Neuronal stem cell (in vitro differentiated cells): Measurements from ENCODE around the gene SYNPO2.

Source experiments
- DNase-seq: peaks from one replicate; pipeline ENCODE4 v3.0.0-alpha.2; 2013; ENCODE audit warnings: low spot score
- H2AFZ ChIP-seq: one replicate; pipeline ENCODE4 v1.6.1; 2013; ENCODE audit warnings: mild to moderate bottlenecking, low read length, inconsistent platforms
- H2AK5ac ChIP-seq: 2 replicates; pipeline ENCODE4 v1.6.1; 2013; ENCODE audit warnings: low read depth, mild to moderate bottlenecking, inconsistent platforms, low read length, moderate library complexity, mixed read lengths
- H2BK120ac ChIP-seq: 2 replicates; pipeline ENCODE4 v1.6.1; 2013; ENCODE audit warnings: low read depth, mild to moderate bottlenecking, inconsistent platforms, low read length, moderate library complexity, mixed read lengths
- H2BK12ac ChIP-seq: one replicate; pipeline ENCODE4 v1.6.1; 2013; ENCODE audit warnings: low read length, inconsistent platforms
- H2BK15ac ChIP-seq: 2 replicates; pipeline ENCODE4 v1.6.1; 2013; ENCODE audit warnings: mild to moderate bottlenecking, low read length, inconsistent platforms, mixed read lengths
- H2BK5ac ChIP-seq: one replicate; pipeline ENCODE4 v1.6.1; 2013; ENCODE audit warnings: inconsistent platforms, mild to moderate bottlenecking, low read length, moderate library complexity
- H3K14ac ChIP-seq: one replicate; pipeline ENCODE4 v1.6.1; 2013; ENCODE audit warnings: low read length, inconsistent platforms
- H3K18ac ChIP-seq: 2 replicates; pipeline ENCODE4 v1.6.1; 2013; ENCODE audit warnings: low read length, inconsistent platforms
- H3K23ac ChIP-seq: 2 replicates; pipeline ENCODE4 v1.6.1; 2013; ENCODE audit warnings: low read depth, mild to moderate bottlenecking, mixed read lengths, low read length, inconsistent platforms; ENCODE audit not compliant: poor library complexity
- H3K27ac ChIP-seq: replicated peaks from 3 replicates; pipeline ENCODE4 v1.5.1; 2013; ENCODE audit warnings: low read length, inconsistent platforms
- H3K27me3 ChIP-seq, 3 experiments: 2 replicates each; pipeline ENCODE4 v1.6.1; 2013; ENCODE audit warnings: low read length in 3 of 3, mild to moderate bottlenecking in 2 of 3, inconsistent platforms in 1 of 3, low read depth in 1 of 3, mixed read lengths in 1 of 3, moderate library complexity in 1 of 3; ENCODE audit not compliant: control insufficient read depth in 3 of 3, insufficient read depth in 3 of 3
- H3K36me3 ChIP-seq, 2 donors: replicated peaks in 1 of 2; 2 replicates each; pipeline ENCODE4 v1.6.1; 2013; ENCODE audit warnings: low read length in 2 of 2; ENCODE audit not compliant: control insufficient read depth in 2 of 2, insufficient read depth in 2 of 2
- H3K4ac ChIP-seq: 2 replicates; pipeline ENCODE4 v1.6.1; 2013; ENCODE audit warnings: inconsistent platforms, mild to moderate bottlenecking, low read length, moderate library complexity
- H3K4me1 ChIP-seq, 2 donors: 1 replicate in 1 of 2; 2 replicates in 1 of 2; pipeline ENCODE4 v1.6.1; 2013; ENCODE audit warnings: low read length in 2 of 2, low read depth in 1 of 2; ENCODE audit not compliant: control insufficient read depth in 2 of 2, insufficient read depth in 1 of 2
- H3K4me2 ChIP-seq: one replicate; pipeline ENCODE4 v1.6.1; 2013; ENCODE audit warnings: mild to moderate bottlenecking, low read length, inconsistent platforms; ENCODE audit not compliant: insufficient read depth, poor library complexity, severe bottlenecking
- H3K4me3 ChIP-seq, 2 donors: 2 replicates each; pipeline ENCODE4 v1.5.1; 2013; ENCODE audit warnings: low read length in 2 of 2, mild to moderate bottlenecking in 2 of 2, inconsistent platforms in 1 of 2, moderate library complexity in 1 of 2
- H3K79me1 ChIP-seq: one replicate; pipeline ENCODE4 v1.6.1; 2013; ENCODE audit warnings: low read depth, mild to moderate bottlenecking, inconsistent platforms, low read length, moderate library complexity
- H3K9ac ChIP-seq: one replicate; pipeline ENCODE4 v1.6.1; 2013; ENCODE audit warnings: mild to moderate bottlenecking, low read depth, low read length, inconsistent platforms; ENCODE audit not compliant: poor library complexity
- H3K9me3 ChIP-seq, 2 donors: replicated peaks in 1 of 2; 2 replicates each; pipeline versions ENCODE3 to v1.6.1; 2013; ENCODE audit warnings: low read length in 2 of 2, mild to moderate bottlenecking in 2 of 2, inconsistent platforms in 1 of 2, low read depth in 1 of 2, mixed read lengths in 1 of 2, moderate library complexity in 1 of 2; ENCODE audit not compliant: control insufficient read depth in 2 of 2, insufficient read depth in 1 of 2
- H4K8ac ChIP-seq: one replicate; pipeline ENCODE4 v1.6.1; 2013; ENCODE audit warnings: low read depth, mild to moderate bottlenecking, inconsistent platforms, low read length, moderate library complexity
- H4K91ac ChIP-seq: one replicate; pipeline ENCODE4 v1.6.1; 2013; ENCODE audit warnings: low read length, low read depth, mild to moderate bottlenecking, inconsistent platforms; ENCODE audit not compliant: poor library complexity
- WGBS, 2 donors: extraction: QIAGEN DNeasy Blood & Tissue Kit; methylation state at CpG; one replicate each; pipeline ENCODE4 v1.1.7; 2013; ENCODE audit warnings: missing lambda C conversion rate in 2 of 2, mixed read lengths in 1 of 2; ENCODE audit not compliant: insufficient read length in 2 of 2, insufficient replicate concordance in 1 of 2; ENCODE audit errors: extremely low coverage in 2 of 2; 5-methylcytosine and 5-hydroxymethylcytosine counted together

SYNPO2 gene

DNA sequence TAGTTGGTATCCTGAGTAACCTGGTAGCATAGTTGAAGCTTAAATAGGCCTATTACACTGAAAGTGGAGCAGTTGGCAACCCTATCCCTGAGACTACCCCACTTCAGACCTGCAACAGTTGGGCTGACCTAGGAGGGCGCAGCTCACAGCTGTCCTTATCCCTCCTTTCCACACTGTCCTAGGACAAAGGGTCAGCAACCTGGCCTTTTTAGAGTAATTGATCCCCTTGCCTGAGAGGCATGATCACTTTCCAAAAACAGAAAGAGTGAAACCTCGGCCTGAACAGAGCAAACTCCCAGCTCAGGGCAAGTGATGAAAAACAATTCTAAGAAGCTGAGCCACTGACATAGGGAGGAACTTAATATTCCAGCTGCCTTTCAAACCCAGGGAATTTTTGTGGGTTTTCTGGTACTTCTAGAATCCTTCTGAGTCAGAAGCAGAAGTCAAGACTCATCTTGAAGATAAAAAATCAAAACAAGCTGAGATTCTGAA is 152.1 kb downstream of the SYNPO2 start:
- Histone ChIP-seq H3K4me3 (no peak overlapping the region), H2BK5ac (no peak overlapping the region), H2BK15ac (no peak overlapping the region), H3K4me1 (peaks cover 0 to 2% of the 10 kb centered on the region in 2 donors), H3K27me3 (no peaks in the 10 kb centered on the region), H3K23ac (no peak overlapping the region), H3K4me2 (no peak overlapping the region), H2AK5ac (no peak overlapping the region), H3K9ac (no peak overlapping the region), H2BK12ac (no peak overlapping the region), H3K36me3 (no peaks in the 10 kb centered on the region), H3K79me1 (no peaks in the 10 kb centered on the region), H3K27ac (no peak overlapping the region), H3K4ac (no peak overlapping the region), H2AFZ (peak overlapping the region; percentile 69), H4K8ac (no peak overlapping the region), H2BK120ac (no peak overlapping the region), H4K91ac (no peak overlapping the region), H3K18ac (no peak overlapping the region), H3K9me3 (no peaks in the 10 kb centered on the region), H3K14ac (no peak overlapping the region)
- DNase-seq = no peak
- no CpG with 5 or more reads among the region's 2 CpGs for WGBS, 2 donors

DNA sequence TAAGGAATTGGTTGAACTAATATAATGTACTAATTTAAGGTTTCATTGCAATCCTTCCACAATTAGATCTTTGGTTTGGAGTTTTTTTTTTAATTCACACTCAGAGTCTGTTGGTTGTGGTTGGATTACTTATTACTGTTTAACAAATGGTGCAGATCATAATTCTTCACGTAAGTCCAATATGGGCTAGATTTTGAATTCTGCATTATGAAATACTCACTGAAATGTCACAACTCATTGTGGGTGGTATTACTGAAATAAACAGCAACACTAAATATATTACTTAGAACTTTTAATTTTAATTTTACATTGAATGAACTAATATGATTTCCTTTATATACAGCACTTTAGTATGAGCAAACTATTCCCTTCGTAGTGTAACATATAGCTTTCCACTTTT is 152.7 kb downstream of the SYNPO2 start:
- Histone ChIP-seq H3K4ac (no peak overlapping the region), H3K23ac (no peak overlapping the region), H3K27ac (no peak overlapping the region), H2BK120ac (no peak overlapping the region), H3K9ac (no peak overlapping the region), H3K36me3 (no peaks in the 10 kb centered on the region), H2AK5ac (no peak overlapping the region), H3K27me3 (no peaks in the 10 kb centered on the region), H2BK12ac (no peak overlapping the region), H3K9me3 (no peaks in the 10 kb centered on the region), H3K4me1 (peaks cover 0 to 2% of the 10 kb centered on the region in 2 donors), H4K91ac (no peak overlapping the region), H2AFZ (no peak overlapping the region), H4K8ac (no peak overlapping the region), H3K18ac (no peak overlapping the region), H3K4me3 (no peak overlapping the region), H3K14ac (no peak overlapping the region), H3K79me1 (no peaks in the 10 kb centered on the region), H3K4me2 (no peak overlapping the region), H2BK15ac (no peak overlapping the region), H2BK5ac (no peak overlapping the region)
- WGBS, 2 donors = no CpG with 5 or more reads among the region's 2 CpGs
- no peak for DNase-seq

DNA sequence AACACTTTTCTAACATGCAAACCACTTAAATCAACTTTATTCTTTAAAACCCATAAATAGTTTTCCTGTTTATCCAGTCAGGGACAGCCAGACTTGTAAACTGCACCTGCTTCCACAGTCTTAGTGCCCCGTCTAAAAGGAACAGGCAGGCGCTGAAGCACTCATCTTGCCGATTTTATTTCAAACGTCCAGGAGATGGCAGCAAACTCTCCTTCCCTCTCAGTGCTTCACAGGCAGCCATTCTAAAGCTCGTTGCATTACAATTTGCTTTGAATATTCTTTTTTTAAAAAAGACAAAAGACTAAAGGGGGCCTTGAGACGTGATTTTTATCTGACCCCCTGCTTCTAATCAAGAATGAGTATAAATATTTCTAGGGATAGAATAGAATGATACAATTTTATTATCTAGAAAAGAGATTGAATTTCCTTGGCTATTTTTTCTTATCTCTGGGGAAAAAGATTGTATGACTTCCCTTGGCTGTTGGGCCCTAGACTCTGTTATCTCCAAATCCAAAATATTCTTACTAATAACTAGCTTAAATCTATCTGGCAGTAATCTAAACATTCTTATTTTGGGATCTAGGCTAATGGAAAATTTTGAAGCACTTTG is 153.4 kb downstream of the SYNPO2 start:
- H3K4ac ChIP-seq = no peak overlapping the region
- no peak overlapping the region for H2BK12ac ChIP-seq
- no peak overlapping the region for H2BK5ac ChIP-seq
- no peak overlapping the region for H3K4me3 ChIP-seq
- H3K4me1 ChIP-seq = peaks cover 0 to 2% of the 10 kb centered on the region in 2 donors
- H3K9me3 ChIP-seq = no peaks in the 10 kb centered on the region
- peak; percentile 65 for DNase-seq
- H3K9ac ChIP-seq = no peak overlapping the region
- no peak overlapping the region for H4K91ac ChIP-seq
- no peak overlapping the region for H3K4me2 ChIP-seq
- H3K27me3 ChIP-seq = no peaks in the 10 kb centered on the region
- H2AK5ac ChIP-seq = no peak overlapping the region
- no peak overlapping the region for H3K27ac ChIP-seq
- WGBS, 2 donors = no CpG with 5 or more reads among the region's 6 CpGs
- H3K79me1 ChIP-seq = no peaks in the 10 kb centered on the region
- H3K23ac ChIP-seq = no peak overlapping the region
- no peak overlapping the region for H2BK120ac ChIP-seq
- H2BK15ac ChIP-seq = no peak overlapping the region
- no peaks in the 10 kb centered on the region for H3K36me3 ChIP-seq
- no peak overlapping the region for H3K14ac ChIP-seq
- no peak overlapping the region for H4K8ac ChIP-seq
- no peak overlapping the region for H3K18ac ChIP-seq
- H2AFZ ChIP-seq = peak overlapping the region; percentile 52

GRCh38 chr4:119046263-119046662 is 157.6 kb downstream of the SYNPO2 start:
- H3K18ac ChIP-seq = no peak overlapping the region
- no peaks in the 10 kb centered on the region for H3K9me3 ChIP-seq
- H2BK12ac ChIP-seq = no peak overlapping the region
- no peak overlapping the region for H2BK5ac ChIP-seq
- H3K4me2 ChIP-seq = no peak overlapping the region
- no peaks in the 10 kb centered on the region for H3K27me3 ChIP-seq
- H2BK15ac ChIP-seq = no peak overlapping the region
- H3K14ac ChIP-seq = no peak overlapping the region
- no peak overlapping the region for H4K8ac ChIP-seq
- H2BK120ac ChIP-seq = no peak overlapping the region
- peak overlapping the region; percentile 38 for H3K9ac ChIP-seq
- no peak overlapping the region for H3K23ac ChIP-seq
- no peaks in the 10 kb centered on the region for H3K36me3 ChIP-seq
- H4K91ac ChIP-seq = no peak overlapping the region
- no peak overlapping the region for H3K4ac ChIP-seq
- H2AK5ac ChIP-seq = no peak overlapping the region
- no peaks in the 10 kb centered on the region for H3K4me1 ChIP-seq
- no peak overlapping the region for H3K27ac ChIP-seq
- H2AFZ ChIP-seq = no peak overlapping the region
- no peaks in the 10 kb centered on the region for H3K79me1 ChIP-seq
- no CpG with 5 or more reads among the region's 4 CpGs for WGBS, 2 donors
- no peak for DNase-seq
- H3K4me3 ChIP-seq = no peak overlapping the region
